SH-SY5Y (cell line): Measurements from ENCODE around the gene KLHL3.

Experiments used
- GATA2 ChIP-seq: IDR thresholded peaks from 2 replicates; pipeline ENCODE4 v1.6.1; 2011; ENCODE audit warnings: mild to moderate bottlenecking, low read depth, low read length
- GATA3 ChIP-seq: IDR thresholded peaks from 2 replicates; pipeline ENCODE4 v1.6.1; 2011; ENCODE audit warnings: low read depth, mild to moderate bottlenecking, low read length, moderate library complexity

GRCh38 chr5:137754188-137754960 is 18.5 kb upstream of the KLHL3 start, which contains the start of gene HNRNPA0:
- no peak for TF ChIP-seq GATA2
- TF ChIP-seq GATA3 = no peak
